ENCODE data around the gene KRTAP10-2.

DNA sequence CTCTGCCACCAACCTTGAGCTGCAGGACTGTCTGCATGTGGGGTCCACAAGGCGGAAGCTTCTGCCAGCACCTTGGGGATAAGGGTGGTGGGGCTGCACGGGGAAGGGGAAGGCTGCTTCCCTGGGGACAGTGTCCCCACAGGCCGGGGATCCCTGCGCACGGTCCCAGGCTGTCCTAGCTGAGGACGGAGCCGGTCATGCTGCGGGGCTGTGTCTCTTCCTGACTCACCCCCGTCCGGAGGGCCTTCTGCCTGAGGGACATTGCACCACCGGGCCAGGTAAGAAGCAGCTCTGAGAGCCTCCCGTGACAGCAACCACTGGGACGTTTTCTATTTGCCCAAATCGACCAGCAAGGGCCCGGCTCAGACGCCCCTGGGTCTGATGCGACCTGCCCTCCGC is 41.2 kb downstream of the KRTAP10-2 start:
- TF ChIP-seq, protein P1, sequence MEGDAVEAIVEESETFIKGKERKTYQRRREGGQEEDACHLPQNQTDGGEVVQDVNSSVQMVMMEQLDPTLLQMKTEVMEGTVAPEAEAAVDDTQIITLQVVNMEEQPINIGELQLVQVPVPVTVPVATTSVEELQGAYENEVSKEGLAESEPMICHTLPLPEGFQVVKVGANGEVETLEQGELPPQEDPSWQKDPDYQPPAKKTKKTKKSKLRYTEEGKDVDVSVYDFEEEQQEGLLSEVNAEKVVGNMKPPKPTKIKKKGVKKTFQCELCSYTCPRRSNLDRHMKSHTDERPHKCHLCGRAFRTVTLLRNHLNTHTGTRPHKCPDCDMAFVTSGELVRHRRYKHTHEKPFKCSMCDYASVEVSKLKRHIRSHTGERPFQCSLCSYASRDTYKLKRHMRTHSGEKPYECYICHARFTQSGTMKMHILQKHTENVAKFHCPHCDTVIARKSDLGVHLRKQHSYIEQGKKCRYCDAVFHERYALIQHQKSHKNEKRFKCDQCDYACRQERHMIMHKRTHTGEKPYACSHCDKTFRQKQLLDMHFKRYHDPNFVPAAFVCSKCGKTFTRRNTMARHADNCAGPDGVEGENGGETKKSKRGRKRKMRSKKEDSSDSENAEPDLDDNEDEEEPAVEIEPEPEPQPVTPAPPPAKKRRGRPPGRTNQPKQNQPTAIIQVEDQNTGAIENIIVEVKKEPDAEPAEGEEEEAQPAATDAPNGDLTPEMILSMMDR (IDR thresholded peaks at IDR 0.05), result no peak
- no peak for TF ChIP-seq POLR2A (IDR thresholded peaks at IDR 0.05)
